Endodermal cell (in vitro differentiated cells): ENCODE measurements around the gene RARRES2. TPM values are rescaled to one million over a fixed set of nuclear protein-coding genes. Genes with fewer than 3 reads are reported as not detected.

Experiments used
- DNase-seq: peaks from one replicate; pipeline ENCODE4 v3.0.0-alpha.2; 2017
- H3K27ac ChIP-seq: 2 replicates; pipeline ENCODE4 v1.5.1; 2013; ENCODE audit warnings: mild to moderate bottlenecking, low read depth, low read length, moderate library complexity
- H3K27me3 ChIP-seq: 2 replicates; pipeline ENCODE4 v1.6.1; 2013; ENCODE audit warnings: mild to moderate bottlenecking, low read length, moderate library complexity; ENCODE audit not compliant: insufficient read depth, control insufficient read depth, poor library complexity, severe bottlenecking
- H3K36me3 ChIP-seq: 2 replicates; pipeline ENCODE4 v1.7.0; 2013; ENCODE audit warnings: mild to moderate bottlenecking, low read length, moderate library complexity; ENCODE audit not compliant: control insufficient read depth, insufficient read depth
- H3K4me1 ChIP-seq: one replicate; pipeline ENCODE4 v1.7.0; 2013; ENCODE audit warnings: low read length; ENCODE audit not compliant: control insufficient read depth, insufficient read depth
- H3K4me3 ChIP-seq: 2 replicates; pipeline ENCODE4 v1.5.1; 2013; ENCODE audit warnings: mild to moderate bottlenecking, low read length, moderate library complexity
- H3K9ac ChIP-seq: 2 replicates; pipeline ENCODE4 v1.6.1; 2013; ENCODE audit warnings: mild to moderate bottlenecking, low read length, moderate library complexity; ENCODE audit not compliant: poor library complexity, severe bottlenecking; ENCODE audit errors: extremely low read depth
- H3K9me3 ChIP-seq: 2 replicates; pipeline ENCODE4 v1.6.1; 2013; ENCODE audit warnings: mild to moderate bottlenecking, low read length, moderate library complexity; ENCODE audit not compliant: control insufficient read depth
- H3K27ac Mint-ChIP-seq: 2 replicates; pipeline ENCODE4 v1.8.0; 2020; ENCODE audit warnings: mixed read lengths
- H3K27me3 Mint-ChIP-seq: 2 replicates; pipeline ENCODE4 v1.8.0; 2021; ENCODE audit warnings: mild to moderate bottlenecking, mixed read lengths; ENCODE audit not compliant: insufficient read depth
- H3K36me3 Mint-ChIP-seq: 2 replicates; pipeline ENCODE4 v1.8.0; 2020; ENCODE audit warnings: low read depth, mixed read lengths
- H3K4me1 Mint-ChIP-seq: 2 replicates; pipeline ENCODE4 v1.8.0; 2020; ENCODE audit warnings: mixed read lengths
- H3K4me3 Mint-ChIP-seq: 2 replicates; pipeline ENCODE4 v1.8.0; 2020; ENCODE audit warnings: mild to moderate bottlenecking, moderate library complexity, mixed read lengths
- H3K9me3 Mint-ChIP-seq: 2 replicates; pipeline ENCODE4 v1.8.0; 2020; ENCODE audit warnings: mild to moderate bottlenecking, mixed read lengths
- CTCF ChIP-seq: fragments of 200-600 bp; sonication (generic); conservative IDR thresholded peaks from 2 replicates; pipeline ENCODE4 v1.5.0; 2021; ENCODE audit warnings: antibody characterized with exemption, mild to moderate bottlenecking
- WGBS, 2 experiments: methylation state at CpG; one replicate each; pipeline versions ENCODE4 v1.1.5 to v1.1.7; 2013; ENCODE audit warnings: missing lambda C conversion rate in 2 of 2, mixed read lengths in 1 of 2; ENCODE audit not compliant: insufficient coverage in 1 of 2, insufficient read length in 1 of 2; 5-methylcytosine and 5-hydroxymethylcytosine counted together
- total RNA-seq, 2 donors: library from RNA; stranded (reverse); fragmentation: NEBNext Ultra II Directional in 1 of 2; extraction: Animal tissue kit (Norgen Biotek cat#: 25700) in 1 of 2; gene quantifications; 2 replicates in 1 of 2; 3 replicates in 1 of 2; pipeline ENCODE4 v1.2.1, GENCODE V29; 2021

Gene RARRES2
- total RNA-seq, 2 donors from 2014 or later: 32.2 to 48.2 TPM

- peaks cover 38% of the 10 kb centered on the region for H3K4me1 Mint-ChIP-seq
- Histone ChIP-seq H3K9me3 (no peaks in the 10 kb centered on the region), H3K4me3 (peak overlapping the region; percentile 88), H3K27ac (no peak overlapping the region), H3K9ac (peak overlapping the region; percentile 96), H3K4me1 (peaks cover 26% of the 10 kb centered on the region), H3K27me3 (no peaks in the 10 kb centered on the region), H3K36me3 (peaks cover 37% of the 10 kb centered on the region)
- H3K4me3 Mint-ChIP-seq: peak overlapping the region; percentile 97
- TF ChIP-seq CTCF: no peak
- peaks cover 36% of the 10 kb centered on the region for H3K36me3 Mint-ChIP-seq
- peak overlapping the region; percentile 84 for H3K27ac Mint-ChIP-seq
- 83 to 96% methylated on average over 2 to 3 of the region's 3 CpGs for WGBS, 2 experiments
- no peaks in the 10 kb centered on the region for H3K27me3 Mint-ChIP-seq
- no peaks in the 10 kb centered on the region for H3K9me3 Mint-ChIP-seq
- no peak for DNase-seq
Observed at GRCh38 chr7:150370612-150371071, 29.2 kb upstream of the RARRES2 start.

DNA sequence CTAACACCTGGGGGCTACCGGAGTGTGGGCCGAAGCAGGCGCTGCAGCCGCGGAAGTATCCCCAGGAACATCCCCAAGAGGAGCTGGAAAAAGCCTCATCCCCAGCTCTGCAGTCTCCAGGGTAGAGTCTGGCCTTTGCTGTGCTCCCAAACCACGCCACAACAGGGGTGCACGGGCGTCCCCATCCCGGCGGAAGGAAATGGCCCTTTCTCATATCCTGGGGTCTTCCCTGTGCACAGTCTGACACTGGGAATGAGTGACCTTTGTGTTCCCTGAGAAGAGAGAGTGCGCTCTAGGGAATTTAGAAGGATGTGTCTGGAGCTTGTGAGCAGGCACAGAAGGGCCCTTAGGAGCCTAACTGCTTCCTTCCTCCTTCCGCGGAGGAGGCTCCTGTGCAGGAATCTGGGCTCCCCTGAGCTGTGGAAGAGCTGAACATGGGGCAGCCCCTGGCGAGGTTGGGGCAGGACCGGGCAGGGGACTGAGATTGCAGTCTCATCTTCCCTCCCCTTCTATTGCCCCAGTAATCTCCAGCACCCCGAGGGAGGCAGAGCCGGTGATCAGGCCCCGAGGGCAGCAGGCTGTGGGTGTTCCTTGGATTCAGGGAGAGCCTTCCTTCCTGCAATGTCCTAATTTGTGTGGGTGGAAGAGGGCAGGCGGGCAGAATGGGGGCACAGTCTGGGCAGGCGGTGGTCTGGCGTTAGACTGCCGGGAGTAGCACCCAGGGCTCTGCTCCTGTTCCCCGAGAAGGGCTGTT is 28.5 kb upstream of the RARRES2 start:
- Histone ChIP-seq H3K4me1 (peaks cover 26% of the 10 kb centered on the region), H3K9me3 (no peaks in the 10 kb centered on the region), H3K9ac (peak overlapping the region; percentile 96), H3K27ac (peak overlapping the region; percentile 96), H3K27me3 (no peaks in the 10 kb centered on the region), H3K4me3 (peak overlapping the region; percentile 88), H3K36me3 (peaks cover 37% of the 10 kb centered on the region)
- Mint-ChIP-seq H3K4me1 (peaks cover 38% of the 10 kb centered on the region), H3K27ac (peak overlapping the region; percentile 100), H3K27me3 (no peaks in the 10 kb centered on the region), H3K4me3 (peak overlapping the region; percentile 97), H3K9me3 (no peaks in the 10 kb centered on the region), H3K36me3 (peaks cover 33% of the 10 kb centered on the region)
- no peak for TF ChIP-seq CTCF
- peak; percentile 49 for DNase-seq
- 43 to 62% methylated on average over 9 to 23 of the region's 23 CpGs for WGBS, 2 experiments

DNA sequence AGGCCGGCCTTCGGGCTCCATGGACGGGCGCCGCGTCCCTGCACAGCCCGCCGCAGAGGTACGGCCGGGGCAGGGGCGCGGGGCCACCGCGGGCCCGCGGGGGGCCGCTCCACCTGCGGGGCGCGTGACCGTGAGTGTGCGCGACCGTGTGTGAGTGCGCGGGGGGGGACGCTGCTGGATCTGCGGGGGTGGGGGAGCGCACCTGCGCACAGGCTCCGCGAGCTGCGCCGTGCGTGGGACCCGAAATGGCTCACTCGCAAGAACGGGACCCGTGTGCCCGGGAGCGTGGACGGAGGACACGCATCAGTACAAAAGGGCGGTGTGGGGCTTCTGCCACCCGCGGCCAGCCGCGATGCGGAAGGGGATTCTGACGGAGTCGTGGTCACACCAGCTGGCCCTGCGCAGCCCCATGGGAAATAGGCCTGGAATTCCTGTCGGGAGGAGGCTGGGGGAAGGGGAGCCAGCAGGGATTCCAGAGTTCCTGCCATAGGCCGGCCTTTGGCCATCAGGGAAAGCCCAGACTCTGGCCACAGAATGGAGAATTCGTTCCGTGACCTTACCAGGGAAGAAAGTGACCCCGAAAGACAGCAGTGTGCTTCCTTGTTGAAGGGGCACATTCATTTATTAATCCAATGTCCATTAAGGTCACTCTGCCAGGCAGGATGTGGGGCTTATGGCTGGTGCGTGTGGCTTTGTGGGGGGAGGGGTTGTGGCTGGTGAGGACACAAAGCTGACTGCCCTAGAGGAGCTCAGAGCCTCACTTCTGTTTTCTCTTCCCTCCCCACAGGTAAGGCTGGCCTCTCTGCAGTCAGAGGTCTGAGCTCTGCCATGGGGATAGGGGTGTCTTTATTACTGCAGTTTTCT is 27.7 kb upstream of the RARRES2 start:
- Mint-ChIP-seq H3K9me3 (no peaks in the 10 kb centered on the region), H3K27ac (peak overlapping the region; percentile 100), H3K27me3 (no peaks in the 10 kb centered on the region), H3K4me3 (peak overlapping the region; percentile 97), H3K36me3 (peaks cover 27% of the 10 kb centered on the region), H3K4me1 (peaks cover 32% of the 10 kb centered on the region)
- peak overlapping the region; percentile 88 for H3K4me3 ChIP-seq
- peak overlapping the region; percentile 96 for H3K27ac ChIP-seq
- TF ChIP-seq CTCF: no peak
- H3K9ac ChIP-seq: peak overlapping the region; percentile 96
- H3K36me3 ChIP-seq: peaks cover 35% of the 10 kb centered on the region
- 0% methylated on average over 8 to 57 of the region's 58 CpGs for WGBS, 2 experiments
- DNase-seq: peak; percentile 94
- H3K4me1 ChIP-seq: peaks cover 20% of the 10 kb centered on the region
- H3K9me3 ChIP-seq: no peaks in the 10 kb centered on the region
- no peaks in the 10 kb centered on the region for H3K27me3 ChIP-seq
